ENCODE measurements around the gene AKR7A2. TPM values are rescaled to one million over a fixed set of nuclear protein-coding genes. Genes with fewer than 3 reads are reported as not detected.
"Not testable (repeated sequence)": the region's sequence is repeated elsewhere in the genome, so short reads cannot be mapped to it uniquely, and the experiment has no call there.

AKR7A2 gene
- total RNA-seq, 4 donors from 2014 or later = 70.8 to 136 (median 110) TPM

- no peaks in the 10 kb centered on the region for H3K9me3 ChIP-seq
- H3K36me3 ChIP-seq = peaks cover 25 to 28% of the 10 kb centered on the region in 2 donors
- no peak for DNase-seq
- H3K27ac ChIP-seq = no peak overlapping the region
- WGBS, 2 donors = 71 to 73% methylated on average over 5 of the region's 5 CpGs
- H3K4me1 ChIP-seq = no peaks in the 10 kb centered on the region
- TF ChIP-seq CTCF (IDR thresholded peaks at IDR 0.05) (no peak), POLR2A (IDR thresholded peaks at IDR 0.05) (no peak)
- no peaks in the 10 kb centered on the region for H3K27me3 ChIP-seq
- intact Hi-C loops (cut with DNase I) = no loop called here
- H3K4me3 ChIP-seq (replicated peaks in 1 of 3) = no peak overlapping the region
These were observed 49.9 kb downstream of the AKR7A2 start for GRCh38 chr1:19262047-19262446.

GRCh38 chr1:19260211-19261138 lies 51.5 kb downstream of the AKR7A2 start:
- TF ChIP-seq CTCF (IDR thresholded peaks at IDR 0.05) (no peak), POLR2A (IDR thresholded peaks at IDR 0.05) (no peak)
- peaks cover 28 to 32% of the 10 kb centered on the region in 2 donors for H3K36me3 ChIP-seq

GRCh38 chr1:19258353-19258752 lies 53.6 kb downstream of the AKR7A2 start:
- peaks cover 28 to 32% of the 10 kb centered on the region in 2 donors for H3K36me3 ChIP-seq
- intact Hi-C loops (cut with DNase I) = loop anchor here (10.0 kb wide), 1 partner anchor 396 kb away; no protein-coding TSS in a partner anchor
- TF ChIP-seq POLR2A (IDR thresholded peaks at IDR 0.05) = no peak
- TF ChIP-seq CTCF (IDR thresholded peaks at IDR 0.05) = no peak
- H3K4me3 ChIP-seq (replicated peaks in 1 of 3) = no peak overlapping the region
- no peaks in the 10 kb centered on the region for H3K4me1 ChIP-seq
- no peak for DNase-seq
- no peak overlapping the region for H3K27ac ChIP-seq
- no peaks in the 10 kb centered on the region for H3K27me3 ChIP-seq
- WGBS, 2 donors = 96 to 98% methylated on average over 10 of the region's 10 CpGs
- no peaks in the 10 kb centered on the region for H3K9me3 ChIP-seq

More at GRCh38 chr1:19260211-19261138, 51.5 kb downstream of the AKR7A2 start:
- Histone ChIP-seq H3K9me3 (no peaks in the 10 kb centered on the region), H3K4me3 (replicated peaks in 1 of 3) (no peak overlapping the region), H3K27me3 (no peaks in the 10 kb centered on the region), H3K27ac (no peak overlapping the region), H3K4me1 (no peaks in the 10 kb centered on the region)
- whole genome bisulfite sequencing, 2 donors = 82 to 84% methylated on average over 17 to 21 of the region's 21 CpGs
- intact Hi-C loops (cut with DNase I) = no loop called here
- DNase-seq = no peak

- peaks cover 6 to 7% of the 10 kb centered on the region in 2 donors for H3K4me1 ChIP-seq
- WGBS, 2 donors = 66 to 73% methylated on average over 15 of the region's 15 CpGs
- no peak for DNase-seq
- H3K27ac ChIP-seq = no peak overlapping the region
- H3K27me3 ChIP-seq = no peaks in the 10 kb centered on the region
- peaks cover 28 to 32% of the 10 kb centered on the region in 2 donors for H3K36me3 ChIP-seq
- no peak for TF ChIP-seq POLR2A (IDR thresholded peaks at IDR 0.05)
- no peak for TF ChIP-seq CTCF (IDR thresholded peaks at IDR 0.05)
- no peaks in the 10 kb centered on the region for H3K9me3 ChIP-seq
- intact Hi-C loops (cut with DNase I) = loop anchor here (10.0 kb wide), 1 partner anchor 397 kb away; no protein-coding TSS in a partner anchor
- no peak overlapping the region for H3K4me3 ChIP-seq (replicated peaks in 1 of 3)
These were observed 54.6 kb downstream of the AKR7A2 start for GRCh38 chr1:19257178-19257914.

GRCh38 chr1:19256301-19256700 lies 55.6 kb downstream of the AKR7A2 start:
- not testable (repeated sequence) for H3K27ac ChIP-seq; DNase-seq; H3K4me3 ChIP-seq (replicated peaks in 1 of 3); H3K9me3 ChIP-seq; H3K27me3 ChIP-seq
- intact Hi-C loops (cut with DNase I) = loop anchor here (10.0 kb wide), 1 partner anchor 398 kb away; no protein-coding TSS in a partner anchor
- Histone ChIP-seq H3K36me3 (peaks cover 28 to 32% of the 10 kb centered on the region in 2 donors), H3K4me1 (peaks cover 9 to 12% of the 10 kb centered on the region in 2 donors)
- 87 to 93% methylated on average over 4 to 5 of the region's 5 CpGs for WGBS, 2 donors

Data from thyroid gland (tissue), 4 donors.